Epithelial cell of prostate (primary cell): ENCODE results near the gene CLC.
"Not testable (repeated sequence)": the region's sequence is repeated elsewhere in the genome, so short reads cannot be mapped to it uniquely, and the experiment has no call there.

Source experiments
- DNase-seq: peaks from one replicate; pipeline ENCODE4 v3.0.0-alpha.2; 2011; ENCODE audit warnings: low read depth, low spot score
- H3K27ac ChIP-seq: fragments of 450-650 bp; 2 replicates; pipeline ENCODE4 v1.5.1; 2017; ENCODE audit warnings: mild to moderate bottlenecking

The CLC gene

DNA sequence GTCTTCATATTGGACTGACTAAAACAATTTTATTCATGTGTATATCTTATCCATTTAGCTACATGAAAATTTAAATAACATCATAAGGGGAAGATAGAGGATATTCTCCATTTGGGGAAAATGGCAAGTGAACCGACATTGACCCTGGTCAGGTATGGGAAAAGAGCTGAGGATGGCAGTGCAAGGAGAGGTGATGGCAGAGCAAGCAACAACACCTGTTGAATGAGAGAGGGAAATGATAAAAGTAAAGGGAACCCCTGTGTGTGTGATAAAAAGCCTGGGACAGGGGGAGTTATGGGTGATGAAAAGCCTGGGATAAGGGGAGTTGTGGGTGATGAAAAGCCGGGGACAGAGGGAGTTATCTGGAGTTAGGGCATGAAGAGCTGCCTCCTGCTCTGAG lies 4.0 kb downstream of the CLC start:
- no peak overlapping the region for H3K27ac ChIP-seq
- no peak for DNase-seq

DNA sequence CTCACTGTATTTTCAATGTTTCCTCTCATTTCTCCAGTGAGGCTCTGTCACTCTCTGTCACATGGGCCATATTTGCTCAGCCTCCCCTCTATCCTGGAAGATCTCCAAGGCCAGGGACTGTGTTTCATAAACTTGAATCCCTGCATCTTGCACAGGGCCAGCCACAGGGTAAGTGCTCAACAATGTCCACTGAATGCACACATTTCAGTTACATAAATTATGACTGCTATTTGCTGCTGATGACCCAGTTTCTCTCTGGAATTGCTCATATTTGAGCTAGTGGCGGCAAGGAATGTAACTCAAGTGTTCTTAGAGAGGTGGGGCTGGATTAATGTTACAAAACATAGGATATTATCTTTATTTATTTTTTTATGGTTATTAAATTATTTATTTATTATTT lies 6.1 kb downstream of the CLC start:
- H3K27ac ChIP-seq, result no peak overlapping the region
- no peak for DNase-seq

DNA sequence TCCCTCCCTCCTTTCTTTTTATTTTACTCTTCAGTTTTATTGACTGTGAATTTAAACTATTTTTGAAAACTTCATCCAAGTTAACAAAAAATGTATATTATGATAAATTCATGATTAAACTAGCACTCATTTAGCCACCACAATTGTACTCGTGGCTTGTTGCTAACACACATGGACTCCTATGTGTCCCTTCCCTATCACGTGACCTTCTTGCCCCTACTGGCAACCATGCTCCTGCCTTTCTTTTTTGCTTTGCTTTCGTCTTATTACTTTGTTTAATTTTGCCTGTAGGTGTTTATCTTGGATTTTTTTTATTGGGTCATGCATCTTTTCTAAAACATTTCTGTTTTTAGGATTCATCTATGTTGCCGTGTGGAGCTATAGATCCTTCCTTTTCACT lies 8.2 kb downstream of the CLC start:
- DNase-seq, result no peak
- H3K27ac ChIP-seq, result no peak overlapping the region

DNA sequence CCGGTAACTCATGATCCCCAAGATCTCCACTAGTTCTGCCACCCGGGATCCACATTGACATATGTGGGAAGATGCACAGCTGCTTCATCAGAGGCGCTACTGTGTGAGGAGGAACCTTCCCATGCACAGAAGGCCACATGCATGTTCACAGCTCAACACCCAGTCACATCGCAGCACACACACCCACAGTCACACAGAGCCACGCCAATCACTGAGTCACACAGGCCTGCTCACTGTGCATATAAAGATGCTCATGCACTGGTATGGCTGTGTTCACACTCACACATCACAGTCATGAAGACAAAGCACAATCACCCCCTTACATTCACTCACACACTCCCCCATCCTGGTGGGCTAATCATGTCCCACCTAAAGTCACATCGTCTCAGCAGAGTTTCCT lies 9.8 kb downstream of the CLC start:
- H3K27ac ChIP-seq, result no peak overlapping the region
- no peak for DNase-seq

DNA sequence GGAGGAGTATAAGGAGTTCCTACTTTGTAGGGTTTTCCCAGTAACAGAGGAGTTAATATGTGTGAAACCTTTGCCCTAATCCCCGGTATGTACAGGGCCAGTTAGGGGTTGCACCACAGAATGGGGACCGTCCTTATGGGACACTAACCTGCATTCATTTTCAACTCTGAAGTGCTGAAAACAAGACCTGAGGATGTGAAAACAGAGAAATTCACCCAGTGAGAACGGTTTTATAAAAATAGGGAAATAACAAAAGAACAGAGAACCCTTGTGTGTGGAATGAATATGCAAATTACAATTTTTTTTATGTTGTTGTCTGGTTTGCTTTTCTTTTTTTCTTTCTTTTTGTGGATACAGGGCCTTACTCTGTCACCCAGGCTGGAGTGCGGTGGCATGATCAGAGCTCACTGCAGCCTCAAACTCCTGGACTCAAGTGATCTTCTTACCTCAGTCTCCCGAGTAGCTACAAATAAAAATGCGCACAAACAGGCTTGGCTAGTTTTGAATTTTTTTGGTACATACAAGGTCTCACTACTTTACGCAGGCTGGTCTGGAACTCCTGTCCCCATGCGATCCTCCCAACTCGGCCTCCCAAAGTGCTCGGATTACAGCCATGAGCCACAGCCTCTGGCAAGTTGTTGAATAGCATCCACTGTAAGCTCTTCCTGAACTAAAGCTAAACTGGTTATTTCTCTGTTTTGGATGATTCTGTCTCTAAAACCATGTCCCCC lies 10.6 kb downstream of the CLC start:
- no peak overlapping the region for H3K27ac ChIP-seq
- no peak for DNase-seq

DNA sequence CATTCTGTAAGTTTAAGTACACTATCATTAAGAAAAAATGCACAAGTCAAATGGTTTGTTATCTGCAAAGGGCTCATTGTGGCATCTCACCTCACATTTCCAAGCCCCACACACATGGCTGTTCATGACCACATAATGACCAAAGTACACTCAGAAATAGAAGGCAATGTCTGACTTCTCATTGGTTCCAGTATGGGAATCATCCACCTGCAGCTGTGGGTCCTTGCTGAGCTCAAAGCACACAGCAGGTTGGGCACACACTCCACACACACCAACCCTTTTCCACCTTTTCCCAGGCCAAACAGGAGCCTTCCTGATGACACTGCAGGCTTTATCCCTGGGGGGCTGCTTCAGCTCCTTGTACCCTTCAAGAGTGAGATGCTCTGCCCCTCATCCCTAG lies 11.8 kb downstream of the CLC start:
- no peak overlapping the region for H3K27ac ChIP-seq
- DNase-seq, result no peak

DNA sequence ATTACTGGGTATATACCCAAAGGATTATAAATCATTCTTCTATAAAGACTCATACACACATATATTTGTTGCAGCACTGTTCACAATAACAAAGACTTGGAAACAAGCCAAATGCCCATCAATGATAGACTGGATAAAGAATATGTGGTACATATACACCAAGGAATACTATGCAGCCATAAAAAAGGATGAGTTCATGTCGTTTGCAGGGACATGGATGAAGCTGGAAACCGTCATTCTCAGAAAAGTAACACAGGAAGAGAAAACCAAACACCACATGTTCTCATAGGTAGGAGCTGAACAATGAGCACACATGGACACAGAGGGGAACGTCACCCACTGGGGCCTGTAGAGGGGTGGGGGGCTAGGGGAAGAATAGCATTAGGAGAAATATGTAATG lies 17.7 kb downstream of the CLC start:
- not testable (repeated sequence) for H3K27ac ChIP-seq, DNase-seq

DNA sequence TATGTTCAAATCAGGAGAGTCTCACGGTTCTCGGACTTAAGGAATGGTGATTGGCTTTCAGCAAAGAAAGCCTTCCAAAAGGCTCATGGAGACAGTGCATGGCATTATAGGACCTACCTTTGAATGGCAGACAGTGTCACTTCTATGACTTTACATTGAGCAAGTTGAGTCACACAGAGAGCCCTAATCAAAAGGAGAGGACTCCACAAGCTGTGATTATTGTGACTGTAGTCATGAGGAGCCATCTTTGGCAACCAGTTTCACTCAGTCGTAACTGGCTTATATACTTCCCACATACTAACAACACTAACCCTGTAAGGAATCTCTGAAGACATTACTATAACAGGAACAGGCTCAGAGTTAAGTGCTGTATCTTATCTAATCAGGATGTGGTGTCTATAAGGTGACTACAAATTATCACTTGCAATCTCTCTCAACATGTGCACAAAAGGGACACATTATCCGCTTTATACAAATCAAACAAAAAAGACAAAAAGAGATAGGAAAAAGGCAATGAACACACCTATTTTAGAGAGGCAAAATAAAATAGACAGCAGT lies 27.4 kb downstream of the CLC start:
- no peak overlapping the region for H3K27ac ChIP-seq
- DNase-seq, result no peak

DNA sequence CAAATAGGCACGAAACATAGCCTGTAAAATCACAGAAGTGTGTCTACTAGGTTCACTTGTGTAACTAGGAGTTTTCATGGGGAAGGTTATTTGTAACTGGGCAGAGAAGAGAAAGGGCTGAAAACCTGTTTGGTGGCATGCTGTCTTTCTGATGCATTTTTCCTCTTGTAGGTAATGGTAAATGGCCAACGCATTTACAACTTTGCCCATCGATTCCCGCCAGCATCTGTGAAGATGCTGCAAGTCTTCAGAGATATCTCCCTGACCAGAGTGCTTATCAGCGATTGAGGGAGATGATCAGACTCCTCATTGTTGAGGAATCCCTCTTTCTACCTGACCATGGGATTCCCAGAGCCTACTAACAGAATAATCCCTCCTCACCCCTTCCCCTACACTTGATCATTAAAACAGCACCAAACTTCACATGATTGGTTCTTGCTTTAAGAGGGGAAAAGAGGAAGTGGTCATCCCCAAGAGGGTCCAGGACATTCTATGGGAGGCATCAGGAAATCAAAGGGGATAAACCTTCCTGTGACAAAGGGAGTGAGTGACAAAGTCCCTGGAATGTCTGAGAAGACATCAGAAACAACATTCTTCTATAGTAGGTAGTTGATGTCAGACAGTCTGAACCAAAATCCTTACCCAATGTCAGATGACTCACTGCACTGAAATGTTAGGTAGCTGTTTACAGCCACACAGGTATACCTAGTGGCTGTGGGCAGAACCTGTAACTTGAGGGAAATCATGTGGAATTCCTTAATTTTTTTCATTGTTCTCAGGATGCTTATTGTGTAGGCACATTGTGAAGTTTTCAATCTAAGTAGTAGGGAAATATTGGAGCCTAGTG lies 28.6 kb downstream of the CLC start:
- H3K27ac ChIP-seq, result no peak overlapping the region
- no peak for DNase-seq

DNA sequence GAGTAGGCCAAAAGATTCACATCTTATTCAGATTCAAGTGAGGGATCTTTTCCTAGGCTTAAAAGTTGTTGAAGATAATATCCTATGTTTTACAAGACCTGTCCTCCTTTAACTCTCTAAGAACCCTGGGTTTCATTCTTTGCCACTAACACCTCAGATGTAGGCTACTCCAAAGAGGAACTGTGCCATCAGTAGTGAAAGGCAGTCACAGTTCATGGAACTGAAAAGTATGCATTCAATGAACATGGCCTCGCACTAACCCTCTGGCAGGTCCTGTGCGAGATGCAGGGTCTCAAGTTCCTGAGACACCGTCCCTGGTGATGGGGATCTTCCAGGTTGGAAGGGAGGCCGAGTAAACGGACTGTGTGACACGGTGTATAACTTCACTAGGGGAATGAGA lies 29.2 kb downstream of the CLC start:
- no peak for DNase-seq
- no peak overlapping the region for H3K27ac ChIP-seq

DNA sequence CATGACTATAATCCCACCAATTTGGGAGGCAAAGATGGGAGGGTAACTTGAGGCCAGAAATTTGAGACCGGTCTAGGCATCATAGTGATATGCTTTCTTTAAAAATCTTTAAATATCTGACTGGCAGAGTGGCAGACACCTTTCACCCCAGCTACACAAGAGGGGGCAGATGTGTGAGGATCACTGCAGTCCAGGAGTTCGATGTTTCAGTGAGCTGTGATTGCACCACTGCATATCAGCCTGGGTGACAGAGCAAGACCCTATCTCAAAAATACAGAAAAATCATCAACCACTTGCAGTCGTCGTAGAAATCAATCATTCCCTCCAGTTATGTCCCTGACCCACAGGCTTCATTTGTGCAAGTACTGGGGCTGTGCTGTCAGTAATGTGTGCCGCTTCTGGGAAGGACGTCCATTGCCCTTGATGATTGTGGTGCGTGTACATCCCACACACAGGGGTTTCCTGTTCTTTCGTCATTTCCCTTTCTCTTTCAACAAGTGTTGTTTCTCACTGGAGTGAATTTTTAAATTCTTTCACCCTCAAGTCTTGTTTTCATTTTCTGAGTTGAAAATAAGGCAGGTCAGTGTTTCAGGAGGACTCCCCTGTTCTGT lies 32.1 kb downstream of the CLC start:
- no peak for DNase-seq
- no peak overlapping the region for H3K27ac ChIP-seq

DNA sequence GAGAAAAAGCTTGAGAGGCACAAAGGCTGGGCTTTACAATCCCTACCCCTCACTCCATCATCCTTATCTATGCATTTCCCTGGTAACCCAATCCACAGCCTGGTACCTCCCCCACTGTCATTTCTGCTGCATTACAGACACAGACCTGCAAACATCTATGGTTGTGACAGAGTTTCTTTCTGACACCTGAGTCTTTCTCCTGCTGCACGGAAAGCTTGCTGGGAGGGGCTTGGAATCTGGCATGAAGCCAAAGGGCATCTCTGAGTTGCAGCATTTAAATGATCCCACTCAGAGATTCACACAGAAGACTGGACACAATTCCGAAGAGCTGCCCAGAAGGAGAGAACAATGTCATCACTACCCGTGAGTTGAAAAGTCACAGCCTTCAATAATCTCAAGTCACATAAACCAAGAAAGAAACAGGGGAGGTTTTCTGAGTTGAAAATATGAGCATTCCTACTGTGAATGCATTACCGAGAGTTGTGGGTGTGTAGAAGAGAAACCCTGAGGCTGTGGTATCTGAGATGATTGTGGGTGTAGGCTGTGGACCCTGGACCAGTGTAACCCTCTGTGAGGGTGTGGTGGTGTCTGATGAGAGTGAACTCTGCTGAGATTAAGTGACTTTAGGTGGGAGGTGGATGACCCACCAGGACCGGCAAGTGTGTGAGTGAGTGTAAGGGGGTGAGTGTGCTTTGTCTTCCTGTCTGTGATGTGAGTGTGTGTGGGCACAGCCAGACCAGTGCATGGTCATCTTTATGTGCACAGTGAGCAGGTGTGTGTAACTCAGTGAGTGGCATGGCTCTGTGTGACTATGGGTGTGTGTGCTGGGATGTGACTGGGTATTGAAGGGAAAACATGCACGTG lies 33.4 kb downstream of the CLC start, which contains the start of gene LGALS14:
TSS of gene LGALS14 (plus strand) at position 301 of the 864 bp plus-strand sequence. CDS start at position 349, 48 bp downstream.
- no peak within 1 kb of the TSS for H3K27ac ChIP-seq
- DNase-seq, result no peak

DNA sequence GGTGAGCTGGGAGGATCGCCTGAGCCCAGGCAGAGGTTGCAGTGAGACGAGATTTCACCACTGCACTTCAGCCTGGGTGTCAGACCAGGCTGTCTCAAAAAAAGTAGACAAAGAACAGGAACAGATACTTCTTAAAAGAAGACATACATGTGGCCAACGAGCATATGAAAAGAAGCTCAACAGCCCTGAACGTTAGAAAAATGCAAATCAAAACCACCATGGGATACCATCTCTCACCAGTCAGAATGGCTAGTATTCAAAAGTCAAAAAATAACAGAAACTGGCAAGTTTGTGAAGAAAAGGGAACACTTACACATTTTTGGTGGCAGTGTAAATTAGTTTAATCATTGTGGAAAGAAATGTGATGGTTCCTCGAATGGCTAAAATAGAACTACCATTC lies 36.5 kb downstream of the CLC start:
- DNase-seq, result no peak
- H3K27ac ChIP-seq, result no peak overlapping the region

DNA sequence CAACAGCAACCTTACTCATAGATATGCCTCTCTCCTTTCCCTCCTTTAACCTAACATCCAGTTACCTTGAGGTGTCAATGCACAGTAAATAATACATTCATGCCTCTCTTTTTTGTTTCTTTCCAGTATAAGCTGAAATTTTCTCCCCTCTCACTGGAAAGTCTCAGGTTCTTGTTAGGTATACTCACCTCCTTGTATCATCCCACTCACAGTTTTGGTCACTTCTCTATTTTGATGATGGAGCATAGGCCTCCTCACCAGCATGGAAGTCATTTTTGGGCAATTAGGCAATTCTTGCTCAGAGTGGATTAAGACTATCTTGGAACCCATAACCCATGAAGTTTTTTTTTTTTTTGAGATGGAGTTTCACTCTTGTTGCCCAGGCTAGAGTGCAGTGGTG lies 39.3 kb downstream of the CLC start:
- H3K27ac ChIP-seq, result no peak overlapping the region
- DNase-seq, result no peak

DNA sequence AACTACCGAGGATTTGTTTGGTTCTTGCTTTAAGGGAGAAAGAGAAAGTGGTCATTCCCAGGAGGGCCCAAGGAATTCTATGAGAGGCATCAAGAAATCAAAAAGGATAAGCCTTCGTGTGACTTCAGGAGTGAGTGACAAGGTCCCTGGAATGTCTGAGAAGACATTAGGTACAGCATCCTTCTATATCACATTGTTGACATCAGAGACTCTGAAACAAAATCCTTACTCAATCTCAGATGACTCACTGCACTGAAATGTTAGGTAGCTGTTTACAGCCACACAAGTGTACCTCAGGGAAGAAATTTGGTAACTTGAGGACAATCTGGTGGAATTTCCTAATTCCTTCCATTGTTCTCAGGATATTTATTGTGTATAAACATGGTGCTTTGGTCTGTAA lies 41.4 kb downstream of the CLC start:
- DNase-seq, result no peak
- no peak overlapping the region for H3K27ac ChIP-seq

DNA sequence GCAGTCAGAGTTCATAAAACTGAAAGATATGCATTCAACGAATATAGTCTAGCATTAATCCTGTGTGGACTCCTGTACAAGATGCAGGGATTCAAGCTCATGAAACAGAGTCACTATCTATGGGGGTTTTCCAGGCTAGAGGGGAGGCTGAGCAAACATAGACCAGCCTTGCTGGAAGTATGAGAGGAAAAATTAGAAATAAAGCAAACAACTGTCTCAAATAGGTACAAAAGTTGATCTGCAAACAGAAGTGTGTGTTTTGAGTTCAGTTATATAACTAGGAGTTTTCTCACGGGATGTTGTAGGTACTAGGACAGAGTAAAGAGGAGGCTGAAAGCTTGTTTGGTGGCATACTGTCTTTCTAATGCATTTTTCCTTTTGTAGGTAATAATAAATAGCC lies 42.1 kb downstream of the CLC start:
- DNase-seq, result no peak
- no peak overlapping the region for H3K27ac ChIP-seq

DNA sequence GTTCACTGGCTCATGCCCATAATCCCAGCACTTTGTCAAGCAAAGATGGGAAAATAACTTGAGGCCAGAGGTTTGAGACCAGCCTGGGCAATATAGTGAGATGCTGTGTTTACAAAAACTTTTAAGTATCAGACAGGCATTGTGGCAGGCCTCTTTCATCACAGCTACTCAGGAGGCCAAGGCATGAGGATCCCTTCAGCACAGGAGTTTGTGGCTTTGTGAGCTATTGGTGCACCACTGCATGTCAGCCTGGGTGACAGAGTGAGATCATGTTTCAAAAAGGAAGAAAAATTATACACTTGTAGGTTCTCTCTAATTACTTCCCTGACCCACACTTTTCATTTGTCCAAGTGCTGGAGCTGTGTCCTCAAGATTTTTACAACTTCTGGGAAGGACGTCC lies 45.0 kb downstream of the CLC start:
- no peak for DNase-seq

DNA sequence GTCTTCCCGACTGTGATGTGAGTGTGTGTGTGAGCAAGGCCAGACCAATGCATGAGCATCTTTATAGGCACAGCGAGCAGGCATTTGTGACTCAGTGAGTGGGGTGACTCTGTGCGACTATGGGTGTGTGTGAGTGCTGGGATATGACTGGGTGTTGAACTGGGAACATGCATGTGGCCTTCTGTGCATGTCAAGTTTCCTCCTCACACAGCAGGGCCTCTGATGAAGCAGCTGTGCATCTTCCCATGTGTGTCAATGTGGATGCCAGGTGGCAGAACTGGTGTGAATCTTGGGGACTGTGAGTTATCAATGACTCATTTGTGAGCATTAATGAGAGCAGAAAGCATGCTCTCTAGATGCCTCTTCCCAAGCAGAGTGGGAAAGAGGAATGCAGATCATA lies 45.7 kb downstream of the CLC start:
- DNase-seq, result no peak
- no peak overlapping the region for H3K27ac ChIP-seq

More for the DNA sequence above, 45.0 kb downstream of the CLC start:
- H3K27ac ChIP-seq, result no peak overlapping the region

DNA sequence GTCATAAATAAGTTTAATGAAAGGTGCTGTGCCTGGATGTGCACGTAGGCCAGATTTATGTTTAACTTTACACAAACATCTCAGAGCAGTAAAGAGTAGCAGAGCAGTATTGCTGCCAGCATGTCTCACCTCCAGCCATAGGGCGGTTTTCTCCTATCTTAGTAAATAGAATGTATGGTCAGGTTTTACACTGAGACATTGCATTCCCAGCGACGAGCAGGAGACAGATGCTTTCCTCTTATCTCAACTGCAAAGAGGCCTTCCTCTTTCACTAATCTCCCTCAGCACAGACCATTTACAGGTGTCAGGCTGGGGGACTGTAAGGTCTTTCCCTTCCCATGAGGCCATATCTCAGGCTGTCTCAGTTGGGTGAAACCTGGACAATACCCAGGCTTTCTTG lies 49.2 kb downstream of the CLC start:
- H3K27ac ChIP-seq, DNase-seq: not testable (repeated sequence)

DNA sequence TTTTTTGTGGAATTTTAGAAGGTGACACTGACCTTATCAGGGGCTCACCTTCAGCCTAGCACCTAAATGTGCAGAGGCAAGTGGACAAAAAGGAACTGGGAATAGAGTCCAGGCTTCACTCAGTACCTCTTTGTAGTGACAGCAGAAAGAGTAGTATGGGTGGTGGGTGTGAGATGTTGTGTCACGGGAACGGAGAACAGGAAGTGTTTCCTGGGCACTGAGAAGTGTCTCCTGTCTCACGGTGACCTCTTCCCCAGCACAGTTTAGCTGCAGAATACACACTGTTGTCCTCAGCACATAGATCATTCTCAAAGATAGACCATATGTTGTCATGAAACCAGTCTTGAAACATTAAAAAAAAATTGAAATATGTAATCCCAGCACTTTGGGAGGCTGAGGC lies 51.1 kb downstream of the CLC start:
- H3K27ac ChIP-seq, result no peak overlapping the region
- DNase-seq, result no peak
